HPDE6-E6E7 (cell line): ENCODE measurements around the gene TLCD3B.

Source experiments
- DNase-seq: peaks from one replicate; pipeline ENCODE4 v3.0.0; 2011; ENCODE audit warnings: missing footprints; ENCODE audit errors: extremely low spot score

The TLCD3B gene

DNA sequence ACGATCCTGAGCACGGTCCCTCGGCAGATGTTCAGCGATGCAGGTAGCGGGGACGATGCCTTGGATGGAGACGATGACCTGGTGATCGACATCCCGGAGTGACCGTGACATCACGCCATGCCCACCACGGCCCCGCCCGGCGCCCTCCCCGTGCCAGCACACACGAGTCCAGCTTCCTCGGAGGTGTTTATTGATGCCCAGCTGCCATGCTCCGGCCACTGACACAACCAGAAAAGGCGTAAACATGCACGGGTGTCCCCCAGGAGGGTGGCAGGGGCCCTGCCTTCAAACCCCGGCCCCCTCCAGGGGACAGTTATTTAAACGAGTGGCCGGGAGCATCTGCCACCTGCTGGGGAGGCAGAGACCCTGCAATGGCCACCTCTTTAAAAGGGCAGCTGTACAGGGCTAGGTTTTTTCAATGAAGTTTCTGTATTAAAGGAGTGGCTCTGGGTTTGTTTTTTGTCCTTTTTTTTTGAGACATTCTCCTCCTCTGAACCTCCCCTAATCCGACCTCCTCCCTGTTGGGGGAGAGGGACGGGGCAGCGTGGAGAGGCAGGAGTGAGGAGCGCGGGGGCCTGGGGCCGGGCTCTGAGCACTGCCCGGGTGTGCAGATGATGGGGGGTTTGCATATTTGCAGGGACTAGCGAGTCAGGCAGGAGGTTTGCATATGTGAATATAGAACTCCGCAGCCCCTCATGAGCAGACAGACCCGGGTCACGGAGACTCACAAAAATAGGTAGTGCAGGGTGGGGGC, 25.6 kb downstream of the TLCD3B start:
- peak; percentile 51 for DNase-seq

DNA sequence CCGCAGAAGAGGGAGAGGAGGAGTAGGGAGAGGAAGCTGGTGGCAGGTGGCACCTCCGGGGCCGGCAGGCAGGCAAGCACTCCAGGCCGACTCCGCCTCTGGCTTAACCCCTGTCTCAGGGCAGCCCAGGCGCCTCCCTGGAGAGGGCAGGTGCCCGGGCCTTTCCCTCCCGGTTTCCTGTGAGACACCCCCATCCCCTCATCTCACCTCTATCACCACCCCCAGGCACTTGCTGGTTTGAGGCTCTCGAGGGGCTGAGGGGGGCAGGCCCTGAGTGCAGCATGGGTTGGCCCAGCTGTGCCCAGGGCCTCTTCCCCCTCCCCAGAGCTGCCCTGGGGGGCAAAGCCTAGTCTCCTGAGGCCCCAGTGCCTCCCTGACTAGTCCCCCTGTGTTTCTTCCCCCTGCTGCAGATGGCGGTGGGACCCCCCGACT, 26.2 kb downstream of the TLCD3B start:
- DNase-seq, result no peak

DNA sequence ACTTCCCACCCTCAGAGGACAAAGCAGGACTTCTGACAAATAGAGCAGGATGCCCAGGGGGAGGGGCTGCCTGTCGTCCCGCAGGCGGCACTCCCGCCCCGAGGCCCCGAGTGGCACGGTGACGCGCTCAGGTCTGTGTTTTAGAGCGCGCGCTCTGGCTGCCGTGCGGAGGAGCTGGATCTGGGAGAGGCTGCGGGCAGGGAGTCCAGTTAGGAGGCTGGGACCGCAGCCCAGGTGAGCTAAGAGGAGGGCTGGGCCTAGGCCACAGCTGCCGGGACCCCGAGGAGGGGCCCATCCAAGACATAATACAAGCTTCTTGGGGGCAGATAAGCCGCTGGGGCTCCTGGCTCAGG, 26.7 kb downstream of the TLCD3B start:
- no peak for DNase-seq

DNA sequence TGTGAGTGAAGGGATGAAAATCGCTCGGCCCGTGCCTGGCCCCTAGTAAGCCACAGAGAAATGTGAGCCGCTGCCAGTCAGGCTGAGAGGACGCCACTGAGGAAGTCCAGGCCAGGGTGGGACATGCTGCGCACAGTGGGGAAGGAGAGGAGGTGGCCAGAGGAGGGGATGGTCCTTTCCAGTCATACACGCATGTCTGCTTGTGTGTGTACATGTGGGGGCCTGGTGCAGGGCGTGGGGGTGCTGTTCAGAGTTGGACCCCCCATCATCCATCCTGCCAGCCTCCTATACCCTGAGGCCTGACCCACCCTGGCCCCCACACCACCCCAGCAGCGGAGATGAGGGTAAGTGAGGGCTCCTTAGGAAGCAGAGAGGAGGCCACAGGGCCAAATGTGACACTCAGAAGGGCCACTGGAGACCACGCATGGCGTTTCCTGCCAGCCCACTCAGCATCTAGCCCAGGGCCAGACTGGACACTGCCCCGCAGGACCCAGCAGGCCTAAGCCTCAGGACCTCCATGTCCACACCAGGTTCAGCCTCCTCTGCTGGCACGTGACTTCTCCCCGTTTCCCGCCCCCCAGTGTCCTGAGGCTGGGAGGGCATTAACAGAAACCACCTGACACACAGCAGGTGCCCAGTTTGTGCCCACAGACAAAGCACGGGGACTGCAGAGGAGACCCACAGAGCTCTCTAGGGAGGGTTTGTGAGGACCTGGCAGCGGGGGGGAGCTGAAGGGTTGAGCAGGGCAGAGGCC, 27.2 kb downstream of the TLCD3B start:
- DNase-seq, result no peak

GRCh38 chr16:30002614-30003346, 28.3 kb downstream of the TLCD3B start:
- DNase-seq, result no peak

DNA sequence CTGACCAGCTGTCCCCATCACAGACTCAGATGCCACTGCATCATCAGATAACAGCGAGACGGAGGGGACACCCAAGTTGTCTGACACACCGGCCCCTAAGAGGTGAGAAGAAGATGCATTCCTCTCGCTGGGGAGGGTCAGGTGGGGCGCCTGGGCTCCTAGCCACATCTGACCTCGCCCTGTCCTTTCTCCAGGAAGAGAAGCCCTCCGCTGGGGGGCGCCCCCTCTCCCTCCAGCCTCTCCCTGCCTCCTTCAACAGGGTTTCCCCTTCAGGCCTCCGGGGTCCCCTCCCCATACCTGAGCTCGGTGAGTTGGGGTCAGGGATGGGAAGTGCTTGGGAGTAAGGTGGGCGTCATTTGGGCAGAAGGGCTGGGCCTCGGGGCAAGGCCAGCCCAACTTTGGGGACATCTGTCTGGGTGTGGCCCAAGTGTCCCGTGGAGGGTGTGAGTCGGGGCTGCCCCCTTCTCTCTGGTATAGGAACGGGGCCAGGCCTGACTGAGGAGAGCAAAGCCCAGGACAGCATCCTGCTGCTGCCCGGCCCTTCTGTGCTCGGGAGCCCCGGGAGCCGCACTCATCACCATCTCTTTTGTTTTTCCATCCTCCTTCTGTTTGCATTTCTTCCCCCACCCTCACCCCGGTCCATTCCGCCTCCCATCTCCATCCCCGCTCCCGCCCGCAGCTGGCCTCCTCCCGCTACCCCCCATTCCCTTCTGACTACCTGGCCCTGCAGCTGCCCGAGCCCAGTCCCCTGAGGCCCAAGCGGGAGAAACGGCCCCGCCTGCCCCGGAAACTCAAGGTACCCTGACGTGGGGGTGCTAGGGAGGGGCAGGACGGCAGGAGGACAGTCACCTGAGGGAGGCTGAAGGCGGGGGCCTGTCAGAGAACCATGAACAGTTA, 30.1 kb downstream of the TLCD3B start:
- DNase-seq, result no peak

DNA sequence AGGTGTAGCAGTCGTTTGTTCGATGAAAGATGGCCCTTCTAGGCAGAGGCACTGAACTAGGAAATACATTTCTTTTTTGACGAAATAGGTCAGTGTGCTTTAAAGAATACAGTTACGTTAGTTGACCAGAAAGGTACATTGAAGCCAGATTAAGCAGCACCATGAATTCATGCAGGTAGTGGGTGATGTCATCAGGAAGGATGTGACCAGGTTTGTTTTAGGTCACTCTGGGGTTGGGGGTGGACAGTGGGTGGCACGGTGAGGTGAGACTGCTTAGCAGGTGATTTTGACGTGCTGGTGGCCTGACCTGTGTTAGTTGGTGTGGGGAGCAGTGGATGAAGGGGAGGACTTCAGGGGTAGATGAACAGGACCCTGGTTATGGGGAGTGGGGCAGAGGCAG, 31.5 kb downstream of the TLCD3B start:
- no peak for DNase-seq

- DNase-seq, result no peak
Observed at GRCh38 chr16:29996766-29997250, 34.3 kb downstream of the TLCD3B start.

DNA sequence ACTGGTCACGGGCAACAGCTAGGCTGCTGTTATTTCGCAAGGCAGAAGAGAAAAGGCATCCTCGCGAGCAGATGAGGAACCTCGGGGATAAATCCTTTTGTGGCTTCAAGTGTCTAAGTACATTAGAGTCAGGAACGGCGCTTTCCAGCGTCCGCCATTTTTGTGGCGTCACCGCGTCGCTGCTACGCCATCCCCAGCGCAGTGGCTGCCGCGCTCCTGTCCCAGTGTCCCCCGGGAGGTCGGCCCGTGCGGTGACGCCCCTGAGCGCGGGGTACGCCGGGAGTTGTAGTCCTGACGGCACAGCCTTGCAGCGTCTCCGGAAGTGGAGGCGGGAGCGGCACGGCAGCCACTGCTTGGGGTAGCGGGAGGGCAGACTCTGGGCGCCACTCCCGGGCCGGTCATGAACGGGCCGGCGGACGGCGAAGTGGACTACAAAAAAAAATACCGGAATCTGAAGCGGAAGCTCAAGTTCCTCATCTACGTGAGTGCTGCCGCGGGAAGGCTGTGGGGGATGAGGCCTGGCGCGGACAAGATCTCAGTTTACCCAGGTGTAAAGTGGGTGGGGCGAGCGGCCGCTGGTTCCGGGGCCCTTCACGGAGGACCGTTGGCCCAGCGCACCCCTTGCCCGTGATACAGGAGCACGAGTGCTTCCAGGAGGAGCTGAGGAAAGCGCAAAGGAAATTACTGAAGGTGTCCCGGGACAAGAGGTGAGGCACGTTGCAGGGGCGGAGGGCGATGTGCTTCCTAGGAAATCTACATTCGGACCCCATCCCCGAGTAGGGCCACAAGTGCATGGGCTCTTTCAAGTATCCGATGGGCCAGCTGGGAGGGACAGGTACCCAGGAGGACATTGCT, 34.9 kb downstream of the TLCD3B start, which contains the start of gene INO80E:
TSS of gene INO80E (plus strand) at position 331 of the 855 bp plus-strand sequence. CDS start at position 401, 70 bp downstream.
- peak; percentile 98 for DNase-seq

GRCh38 chr16:29995324-29995910, 35.7 kb downstream of the TLCD3B start, which contains the start of gene HIRIP3:
Gene HIRIP3, minus strand, starts transcription at chr16:29995617. Its CDS starts 12 bp downstream, at chr16:29995605.
- DNase-seq, result peak; percentile 82

DNA sequence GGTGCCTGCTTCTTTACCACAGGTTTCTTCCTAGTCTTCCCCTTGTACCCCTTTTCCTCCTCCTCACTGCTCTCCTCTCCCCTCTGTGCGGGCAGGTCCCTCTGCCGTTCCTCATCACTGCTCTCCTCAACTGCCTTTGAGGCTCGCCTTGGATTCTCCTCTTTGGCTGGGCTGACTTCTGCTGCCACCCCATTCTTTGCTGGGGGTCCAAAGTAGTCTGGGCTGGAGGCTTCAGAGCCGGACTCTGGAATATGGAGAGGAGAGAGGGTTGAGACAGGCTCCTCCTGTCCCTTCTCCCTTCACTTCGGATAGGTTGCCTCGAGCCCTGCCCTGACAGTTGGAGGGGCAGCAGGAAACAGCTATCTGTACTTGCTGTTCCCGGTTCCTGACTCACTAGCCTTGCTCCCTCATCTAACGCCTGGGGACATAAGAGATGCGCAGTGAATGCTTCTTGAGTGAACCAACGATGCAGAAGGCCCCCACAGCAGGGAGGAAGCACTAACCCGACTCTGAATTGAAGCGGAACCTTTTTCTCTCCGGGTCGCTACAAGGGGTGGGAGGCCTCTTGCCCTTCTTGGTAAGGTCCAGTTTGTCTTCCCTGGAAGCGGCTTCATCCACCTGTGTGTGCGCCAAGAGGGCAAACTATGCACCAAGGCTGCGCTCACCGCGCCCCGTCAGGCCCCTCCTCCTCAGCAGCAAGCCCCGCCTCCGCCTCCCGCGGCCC, 36.3 kb downstream of the TLCD3B start:
- peak; percentile 87 for DNase-seq

- no peak for DNase-seq
Observed at GRCh38 chr16:29993903-29994599, 37.0 kb downstream of the TLCD3B start.

- no peak for DNase-seq
Observed at GRCh38 chr16:29993191-29993902, 37.7 kb downstream of the TLCD3B start.

- no peak for DNase-seq
Observed at GRCh38 chr16:29992344-29992967, 38.6 kb downstream of the TLCD3B start.

DNA sequence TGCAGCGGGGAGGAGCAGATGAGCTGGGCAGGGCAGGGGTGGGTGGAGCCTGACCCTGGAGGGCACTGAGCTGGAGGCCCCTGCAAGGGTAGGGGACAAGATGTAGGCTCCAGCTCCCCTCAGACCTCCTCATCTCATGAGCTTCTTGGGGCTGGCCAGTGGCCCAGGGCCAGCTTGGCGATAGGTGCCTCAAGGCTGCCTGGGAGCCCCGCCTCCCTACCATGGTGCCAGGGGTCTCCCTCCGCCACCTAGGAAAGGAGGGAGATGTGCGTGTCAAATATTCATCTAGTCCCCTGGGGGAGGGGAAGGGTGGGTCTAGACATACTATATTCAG, 39.5 kb downstream of the TLCD3B start:
- no peak for DNase-seq

GRCh38 chr16:29990883-29991570, 40.0 kb downstream of the TLCD3B start:
- no peak for DNase-seq

DNA sequence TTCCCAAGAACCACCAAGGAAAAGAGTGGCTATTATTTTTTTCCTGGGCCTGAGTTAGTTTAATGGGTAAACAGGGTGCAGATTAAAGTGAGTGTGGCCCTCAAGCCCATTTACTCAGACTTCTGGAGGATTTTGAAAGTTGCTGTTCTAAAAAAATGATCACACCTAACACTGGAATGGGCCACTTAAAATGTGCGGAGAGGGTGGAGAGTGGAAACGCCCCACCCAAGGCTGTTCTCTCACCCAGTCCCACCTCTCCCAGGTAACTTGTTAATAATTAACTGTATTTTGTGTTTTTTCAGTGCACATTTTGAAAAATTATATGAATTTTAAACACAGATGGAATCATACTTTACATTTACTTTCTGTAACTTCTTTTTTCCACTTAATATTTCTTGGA, 41.0 kb downstream of the TLCD3B start:
- no peak for DNase-seq
